ENCODE data around the gene MS4A8.

Gene MS4A8

DNA sequence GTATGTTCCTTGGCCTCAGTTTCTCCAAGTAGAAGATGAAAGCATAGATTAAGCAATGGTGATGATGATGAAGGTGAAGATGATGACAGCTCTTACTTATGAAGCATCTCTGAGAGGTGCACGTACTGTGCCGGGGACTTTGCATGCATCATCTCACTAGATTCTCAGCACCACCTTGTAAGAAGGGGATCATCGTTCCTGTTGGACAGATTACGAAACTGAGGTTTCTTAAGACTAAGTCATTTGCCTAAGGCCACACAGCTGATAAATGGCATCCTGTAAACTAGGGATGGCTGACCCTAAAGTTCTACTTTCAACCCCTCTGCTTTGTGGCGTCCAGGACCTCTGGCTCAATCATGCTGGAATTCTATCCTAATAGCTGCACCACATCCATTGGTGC is 65.9 kb downstream of the MS4A8 start:
- TF ChIP-seq TEAD4 (IDR thresholded peaks at IDR 0.05) (no peak), TAF1 (IDR thresholded peaks at IDR 0.05; ENCODE audit: low read depth) (no peak), EGR1 (IDR thresholded peaks at IDR 0.05) (no peak)

Data from Ishikawa (cell line).